Suprapubic skin (tissue), 3 donors: Measurements from ENCODE around the gene AGPS.

Experiments
- POLR2A ChIP-seq, 2 donors: fragments of 450-650 bp; IDR thresholded peaks; one replicate each; pipeline ENCODE4 v1.6.1; 2017; ENCODE audit warnings: antibody characterized with exemption in 2 of 2, mild to moderate bottlenecking in 2 of 2, moderate library complexity in 2 of 2
- TF ChIP-seq, protein P1 (sequence below), 2 donors: fragments of 200-600 bp in 1 of 2; fragments of 450-650 bp in 1 of 2; sonication (generic) in 1 of 2; IDR thresholded peaks; one replicate each; pipeline ENCODE4 v1.5.1; 2016 to 2019; ENCODE audit warnings: antibody characterized with exemption in 2 of 2, mild to moderate bottlenecking in 1 of 2, moderate library complexity in 1 of 2

DNA sequence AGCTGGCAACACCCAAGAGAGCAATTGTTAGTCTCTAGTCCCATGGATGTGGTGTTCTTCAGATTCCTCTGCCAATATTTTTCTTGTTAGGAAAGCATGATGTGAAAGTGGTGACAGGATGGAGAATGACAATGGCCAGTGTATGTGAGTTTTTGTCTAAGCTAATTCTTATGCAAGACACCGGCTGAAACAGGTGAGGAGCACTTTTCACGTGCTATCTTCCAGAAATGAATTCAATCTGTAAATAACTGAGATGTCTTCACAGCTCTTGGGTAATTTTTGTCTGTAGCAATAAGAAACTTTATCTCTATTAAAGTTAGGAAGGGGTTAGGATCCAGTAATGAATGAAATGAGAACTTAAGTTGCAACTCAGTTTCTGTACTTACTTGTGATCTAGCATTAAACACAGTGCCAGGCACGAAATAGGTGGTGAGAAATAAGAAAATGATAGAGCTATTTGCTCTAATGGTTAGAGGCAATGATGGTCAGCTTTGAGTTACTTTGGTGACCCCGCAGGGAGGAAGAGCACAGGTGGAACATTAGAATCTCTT is 676 bp upstream of the AGPS start:
- TF ChIP-seq, protein P1, sequence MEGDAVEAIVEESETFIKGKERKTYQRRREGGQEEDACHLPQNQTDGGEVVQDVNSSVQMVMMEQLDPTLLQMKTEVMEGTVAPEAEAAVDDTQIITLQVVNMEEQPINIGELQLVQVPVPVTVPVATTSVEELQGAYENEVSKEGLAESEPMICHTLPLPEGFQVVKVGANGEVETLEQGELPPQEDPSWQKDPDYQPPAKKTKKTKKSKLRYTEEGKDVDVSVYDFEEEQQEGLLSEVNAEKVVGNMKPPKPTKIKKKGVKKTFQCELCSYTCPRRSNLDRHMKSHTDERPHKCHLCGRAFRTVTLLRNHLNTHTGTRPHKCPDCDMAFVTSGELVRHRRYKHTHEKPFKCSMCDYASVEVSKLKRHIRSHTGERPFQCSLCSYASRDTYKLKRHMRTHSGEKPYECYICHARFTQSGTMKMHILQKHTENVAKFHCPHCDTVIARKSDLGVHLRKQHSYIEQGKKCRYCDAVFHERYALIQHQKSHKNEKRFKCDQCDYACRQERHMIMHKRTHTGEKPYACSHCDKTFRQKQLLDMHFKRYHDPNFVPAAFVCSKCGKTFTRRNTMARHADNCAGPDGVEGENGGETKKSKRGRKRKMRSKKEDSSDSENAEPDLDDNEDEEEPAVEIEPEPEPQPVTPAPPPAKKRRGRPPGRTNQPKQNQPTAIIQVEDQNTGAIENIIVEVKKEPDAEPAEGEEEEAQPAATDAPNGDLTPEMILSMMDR (IDR thresholded peaks at IDR 0.05): no peak
- TF ChIP-seq POLR2A (IDR thresholded peaks at IDR 0.05): no peak
